D721Med (cell line): Measurements from ENCODE around the gene FHL1.

Source experiments
- DNase-seq: peaks from one replicate; pipeline ENCODE4 v3.0.0; 2011; ENCODE audit warnings: low spot score; ENCODE audit not compliant: insufficient read length
- FAIRE-seq: peaks from 2 replicates; lab custom pipeline; 2011; peaks lifted over from hg19 to GRCh38; lab: Jason Lieb, UNC
- CTCF ChIP-seq: IDR thresholded peaks from 2 replicates; pipeline ENCODE4 v1.5.1; 2012; ENCODE audit warnings: mild to moderate bottlenecking, control low read depth; ENCODE audit not compliant: insufficient read depth; ENCODE audit errors: missing control alignments

The FHL1 gene

GRCh38 chrX:136115126-136115903, 32.0 kb upstream of the FHL1 start:
- FAIRE-seq (no peak), DNase-seq (no peak)
- no peak for TF ChIP-seq CTCF

GRCh38 chrX:136115904-136116297, 31.4 kb upstream of the FHL1 start:
- FAIRE-seq (no peak), DNase-seq (no peak)
- no peak for TF ChIP-seq CTCF

- DNase-seq (no peak), FAIRE-seq (no peak)
- no peak for TF ChIP-seq CTCF
These were observed 25.5 kb upstream of the FHL1 start for GRCh38 chrX:136121788-136122187.

- DNase-seq (no peak), FAIRE-seq (no peak)
- no peak for TF ChIP-seq CTCF
These were observed 25.1 kb upstream of the FHL1 start for GRCh38 chrX:136122207-136122606.

- FAIRE-seq (no peak), DNase-seq (no peak)
- no peak for TF ChIP-seq CTCF
These were observed 22.2 kb upstream of the FHL1 start for GRCh38 chrX:136125106-136125505.

GRCh38 chrX:136126371-136126770, 21.0 kb upstream of the FHL1 start:
- no peak for DNase-seq
- no peak for FAIRE-seq
- no peak for TF ChIP-seq CTCF

- FAIRE-seq, result no peak
These were observed 20.4 kb upstream of the FHL1 start for GRCh38 chrX:136126872-136127406.

More at GRCh38 chrX:136126872-136127406, 20.4 kb upstream of the FHL1 start:
- DNase-seq, result no peak
- no peak for TF ChIP-seq CTCF
